Panc1 (cell line): Measurements from ENCODE around the gene ZNF32. TPM values are rescaled to one million over a fixed set of nuclear protein-coding genes. Genes with fewer than 3 reads are reported as not detected.

ENCODE experiments used
- ATAC-seq: fragments of 200-7000 bp; cut with Tn5 transposase; 2 replicates; pipeline ENCODE4 v1.9.1; 2020; ENCODE audit warnings: mild to moderate bottlenecking, moderate library complexity
- BruUV-seq: library from RNA; stranded (reverse); fragments of 400-500 nt; replicated peaks from 2 replicates; lab custom pipeline; 2021; lab: Mats Ljungman, UMichigan
- CTCF ChIA-PET: fragments of 300-600 bp; sonication (Branson Sonifier 250); formaldehyde crosslinking; loops from one replicate; lab custom pipeline; 2022; ENCODE audit warnings: antibody characterized with exemption; lab: Charles Lee
- POLR2A ChIA-PET: fragments of 300-600 bp; sonication (Branson Sonifier 250); formaldehyde crosslinking; loops from one replicate; lab custom pipeline; 2022; ENCODE audit warnings: antibody characterized with exemption; lab: Charles Lee
- DNase-seq: peaks from one replicate; pipeline ENCODE4 v3.0.0-alpha.2; 2010; ENCODE audit warnings: low read depth, low spot score
- H3K27ac ChIP-seq: 2 replicates; pipeline ENCODE4 v1.5.1; 2011; ENCODE audit warnings: mild to moderate bottlenecking, low read length, inconsistent platforms
- H3K27me3 ChIP-seq: fragments of 200-500 bp; sonication (Bioruptor generic); 2 replicates; pipeline ENCODE4 v1.6.0; 2014; ENCODE audit warnings: low read length, inconsistent platforms; ENCODE audit not compliant: control insufficient read depth, insufficient read depth
- H3K36me3 ChIP-seq: fragments of 200-500 bp; sonication (Bioruptor generic); 2 replicates; pipeline ENCODE4 v1.5.1; 2014; ENCODE audit warnings: inconsistent platforms, mild to moderate bottlenecking, low read length, moderate library complexity; ENCODE audit not compliant: control insufficient read depth, insufficient read depth
- H3K4me1 ChIP-seq: 2 replicates; pipeline ENCODE4 v1.5.1; 2011; ENCODE audit warnings: inconsistent platforms, mild to moderate bottlenecking, low read length, moderate library complexity; ENCODE audit not compliant: control insufficient read depth, insufficient read depth
- H3K4me3 ChIP-seq, 2 experiments: 2 replicates each; pipeline ENCODE4 v1.5.1; 2011 to 2012; ENCODE audit warnings: low read depth in 2 of 2, low read length in 2 of 2, mild to moderate bottlenecking in 2 of 2, inconsistent platforms in 1 of 2, moderate library complexity in 1 of 2
- H3K9me3 ChIP-seq: fragments of 200-500 bp; sonication (Bioruptor generic); 2 replicates; pipeline ENCODE4 v1.5.1; 2014; ENCODE audit warnings: low read depth, mild to moderate bottlenecking, inconsistent platforms, low read length, moderate library complexity; ENCODE audit not compliant: control insufficient read depth, insufficient read depth
- CTCF ChIP-seq: fragments of 450-650 bp; IDR thresholded peaks from 2 replicates; pipeline ENCODE4 v1.5.1; 2017; ENCODE audit warnings: mild to moderate bottlenecking
- POLR2AphosphoS5 ChIP-seq: IDR thresholded peaks from 2 replicates; pipeline ENCODE4 v1.6.1; 2012; ENCODE audit warnings: mild to moderate bottlenecking, low read depth, low read length, moderate library complexity
- REST ChIP-seq, 2 experiments: IDR thresholded peaks; 2 replicates each; pipeline ENCODE4 v1.6.1; 2011 to 2012; ENCODE audit warnings: low read depth in 2 of 2, control low read depth in 1 of 2, low read length in 1 of 2, mild to moderate bottlenecking in 1 of 2, moderate library complexity in 1 of 2; ENCODE audit not compliant: insufficient read depth in 1 of 2
- SIN3A ChIP-seq: IDR thresholded peaks from 2 replicates; pipeline ENCODE4 v1.6.1; 2012; ENCODE audit warnings: low read depth, mild to moderate bottlenecking, low read length, moderate library complexity, borderline replicate concordance; ENCODE audit not compliant: insufficient read depth
- TCF7L2 ChIP-seq: IDR thresholded peaks from 2 replicates; pipeline ENCODE4 v1.6.1; 2011; ENCODE audit warnings: mild to moderate bottlenecking, low read depth, low read length, inconsistent platforms
- in situ Hi-C: cut with HindIII; loops from 2 replicates; pipeline ENCODE4 v1.10.0; 2016; ENCODE audit warnings: low sequenced_read_pairs, low pct_unique_long_range_greater_than_20kb
- intact Hi-C: fragments of 100-400 bp; cut with micrococcal nuclease; formaldehyde crosslinking; loops from one replicate; pipeline ENCODE4 v1.10.0; 2022; ENCODE audit not compliant: unreplicated experiment
- total RNA-seq: library from RNA; stranded (reverse); gene quantifications from one replicate; pipeline ENCODE4 v1.2.1, GENCODE V29; 2021; ENCODE audit not compliant: unreplicated experiment

The ZNF32 gene
- total RNA-seq, 1 experiment from 2014 or later = 35.6 TPM

- H3K9me3 ChIP-seq = no peaks in the 10 kb centered on the region
- H3K27ac ChIP-seq = no peak overlapping the region
- peaks cover 7% of the 10 kb centered on the region for H3K27me3 ChIP-seq
- H3K4me1 ChIP-seq = no peaks in the 10 kb centered on the region
- ATAC-seq = no peak
- no peak for DNase-seq
- POLR2A ChIA-PET = no interaction called here
- intact Hi-C loops = loop anchor here (10.0 kb wide), 1 partner anchor 89 kb away; no protein-coding TSS in a partner anchor
- TF ChIP-seq POLR2AphosphoS5 (no peak), SIN3A (no peak), TCF7L2 (no peak), CTCF (no peak), REST (IDR thresholded peaks at IDR 0.05; ENCODE audit: insufficient read depth in 1 of 2, low read depth in 2 of 2, low read length in 1 of 2) (no peak)
- no TSS peak for BruUV-seq
- no peak overlapping the region for H3K4me3 ChIP-seq
- H3K36me3 ChIP-seq = no peaks in the 10 kb centered on the region
- CTCF ChIA-PET = no interaction called here
- in situ Hi-C loops = no loop called here
These were observed 46.6 kb upstream of the ZNF32 start for GRCh38 chr10:43695321-43695720.

GRCh38 chr10:43694526-43694925 lies 45.8 kb upstream of the ZNF32 start:
- no peaks in the 10 kb centered on the region for H3K9me3 ChIP-seq
- no peak overlapping the region for H3K4me3 ChIP-seq
- no peak for TF ChIP-seq POLR2AphosphoS5
- TF ChIP-seq REST (IDR thresholded peaks at IDR 0.05; ENCODE audit: insufficient read depth in 1 of 2, low read depth in 2 of 2, low read length in 1 of 2) = no peak
- TF ChIP-seq CTCF = no peak
- no peak for TF ChIP-seq TCF7L2
- no peak for TF ChIP-seq SIN3A
- peaks cover 7% of the 10 kb centered on the region for H3K27me3 ChIP-seq
- H3K27ac ChIP-seq = no peak overlapping the region
- ChIA-PET POLR2A (no interaction called here), CTCF (no interaction called here)
- DNase-seq (no peak), ATAC-seq (no peak)
- H3K4me1 ChIP-seq = no peaks in the 10 kb centered on the region
- in situ Hi-C loops = no loop called here
- no peaks in the 10 kb centered on the region for H3K36me3 ChIP-seq
- BruUV-seq = no TSS peak
- intact Hi-C loops = loop anchor here (5.0 to 10.0 kb wide), 2 partner anchors 90 to 618 kb away; no protein-coding TSS in a partner anchor
